ENCODE data around the gene SARDH. TPM values are rescaled to one million over a fixed set of nuclear protein-coding genes. Genes with fewer than 3 reads are reported as not detected.

The SARDH gene
- total RNA-seq, 1 experiment from 2014 or later, result 5.3 TPM

- no peak overlapping the region for H2AFZ ChIP-seq (ENCODE audit: low read length)
- Mint-ChIP-seq H3K27me3 (ENCODE audit: low read depth) (peaks cover 22% of the 10 kb centered on the region), H3K4me3 (no peak overlapping the region), H3K4me1 (peaks cover 2 to 10% of the 10 kb centered on the region in 2 experiments; a peak in 2 of 4 replicates), H3K36me3 (ENCODE audit: insufficient read depth in 1 of 3, low read depth in 3 of 3) (peaks cover 0 to 4% (median 3%) of the 10 kb centered on the region in 3 experiments; a peak in 2 of 7 replicates), H3K9me3 (peaks cover 0 to 4% of the 10 kb centered on the region in 2 experiments; a peak in 2 of 5 replicates), H3K27ac (no peak overlapping the region)
- H2BK120ac ChIP-seq (ENCODE audit: low read depth, low read length, poor library complexity, severe bottlenecking), result no peak overlapping the region
- DNase-seq, result no peak
- no peak overlapping the region for H4K5ac ChIP-seq (ENCODE audit: insufficient read length, low read depth, low read length)
- H3K56ac ChIP-seq (ENCODE audit: insufficient read length, low read depth, low read length), result no peak overlapping the region
- H3K4me1 ChIP-seq (ENCODE audit: insufficient read depth, low read length), result no peaks in the 10 kb centered on the region
- no peak overlapping the region for H3K4ac ChIP-seq (ENCODE audit: low read depth, low read length)
- no peaks in the 10 kb centered on the region for H3K23me2 ChIP-seq (ENCODE audit: insufficient read length, low read depth, low read length, poor library complexity, severe bottlenecking)
- no CpG with 5 or more reads among the region's 12 CpGs for WGBS (ENCODE audit: extremely low coverage, insufficient read length, low lambda C conversion rate)
- H3K14ac ChIP-seq (ENCODE audit: insufficient read depth, low read length), result no peak overlapping the region
- H3K79me1 ChIP-seq (ENCODE audit: insufficient read depth, low read depth, low read length, poor library complexity, severe bottlenecking), result no peaks in the 10 kb centered on the region
- no peak for TF ChIP-seq CTCF (conservative IDR thresholded peaks at IDR 0.05)
- no peak overlapping the region for H3K23ac ChIP-seq (ENCODE audit: insufficient read length, low read depth, low read length)
- H4K91ac ChIP-seq (ENCODE audit: insufficient read length, low read depth, low read length), result no peak overlapping the region
- H3K9me3 ChIP-seq (ENCODE audit: control insufficient read depth, low read depth, low read length), result no peaks in the 10 kb centered on the region
- no peaks in the 10 kb centered on the region for H3K79me2 ChIP-seq (ENCODE audit: insufficient read depth, low read length)
- H3K9ac ChIP-seq (ENCODE audit: extremely low read depth, insufficient read length, low read length), result no peak overlapping the region
- H2BK20ac ChIP-seq (ENCODE audit: low read depth, low read length, poor library complexity, severe bottlenecking), result no peak overlapping the region
- no peak overlapping the region for H3T11ph ChIP-seq (ENCODE audit: low read length)
- no peak overlapping the region for H2AK5ac ChIP-seq (ENCODE audit: insufficient read length, low read length)
- no peak overlapping the region for H3K27ac ChIP-seq (ENCODE audit: insufficient read length, low read depth, low read length)
- H3K4me2 ChIP-seq (ENCODE audit: insufficient read depth, insufficient read length, low read length), result no peak overlapping the region
- no peaks in the 10 kb centered on the region for H4K20me1 ChIP-seq (ENCODE audit: control insufficient read depth, insufficient read depth, insufficient read length)
- H2BK15ac ChIP-seq (ENCODE audit: low read depth, low read length), result 0 out of 2 replicates have a peak overlapping the region, but pooled peaks have one; percentile 20
- H3K18ac ChIP-seq (ENCODE audit: insufficient read length, low read depth, low read length), result no peak overlapping the region
- H3K27me3 ChIP-seq (ENCODE audit: insufficient read depth, low read length), result no peaks in the 10 kb centered on the region
- no peak overlapping the region for H2BK12ac ChIP-seq (ENCODE audit: insufficient read length, low read depth, low read length)
- no peak overlapping the region for H2BK5ac ChIP-seq (ENCODE audit: insufficient read length, low read length)
- no peak overlapping the region for H4K8ac ChIP-seq (replicated peaks; ENCODE audit: insufficient read length, low read depth, low read length)
These were observed 72.6 kb downstream of the SARDH start for GRCh38 chr9:133665535-133665934.

Measured in H9 (cell line).